Measurements from ENCODE around the gene NDUFB8.

GRCh38 chr10:100576282-100576635 is 46.6 kb upstream of the NDUFB8 start:
- TF ChIP-seq CTCF (tag by site-specific recombination; IDR thresholded peaks at IDR 0.05) (no peak), ZBTB49 (tag by site-specific recombination; IDR thresholded peaks at IDR 0.05; ENCODE audit: low read depth) (no peak), ZNF146 (tag by site-specific recombination; IDR thresholded peaks at IDR 0.05) (no peak), ZNF274 (IDR thresholded peaks at IDR 0.05; ENCODE audit: low read length) (no peak), ZNF274 (tag by site-specific recombination; IDR thresholded peaks at IDR 0.05; ENCODE audit: borderline replicate concordance) (no peak), ZSCAN4 (tag by site-specific recombination; IDR thresholded peaks at IDR 0.05) (no peak)
